ENCODE results near the gene ZBTB40.
A peak's percentile ranks its signal among the peaks of the same experiment; 100 is the strongest.

ZBTB40 gene

DNA sequence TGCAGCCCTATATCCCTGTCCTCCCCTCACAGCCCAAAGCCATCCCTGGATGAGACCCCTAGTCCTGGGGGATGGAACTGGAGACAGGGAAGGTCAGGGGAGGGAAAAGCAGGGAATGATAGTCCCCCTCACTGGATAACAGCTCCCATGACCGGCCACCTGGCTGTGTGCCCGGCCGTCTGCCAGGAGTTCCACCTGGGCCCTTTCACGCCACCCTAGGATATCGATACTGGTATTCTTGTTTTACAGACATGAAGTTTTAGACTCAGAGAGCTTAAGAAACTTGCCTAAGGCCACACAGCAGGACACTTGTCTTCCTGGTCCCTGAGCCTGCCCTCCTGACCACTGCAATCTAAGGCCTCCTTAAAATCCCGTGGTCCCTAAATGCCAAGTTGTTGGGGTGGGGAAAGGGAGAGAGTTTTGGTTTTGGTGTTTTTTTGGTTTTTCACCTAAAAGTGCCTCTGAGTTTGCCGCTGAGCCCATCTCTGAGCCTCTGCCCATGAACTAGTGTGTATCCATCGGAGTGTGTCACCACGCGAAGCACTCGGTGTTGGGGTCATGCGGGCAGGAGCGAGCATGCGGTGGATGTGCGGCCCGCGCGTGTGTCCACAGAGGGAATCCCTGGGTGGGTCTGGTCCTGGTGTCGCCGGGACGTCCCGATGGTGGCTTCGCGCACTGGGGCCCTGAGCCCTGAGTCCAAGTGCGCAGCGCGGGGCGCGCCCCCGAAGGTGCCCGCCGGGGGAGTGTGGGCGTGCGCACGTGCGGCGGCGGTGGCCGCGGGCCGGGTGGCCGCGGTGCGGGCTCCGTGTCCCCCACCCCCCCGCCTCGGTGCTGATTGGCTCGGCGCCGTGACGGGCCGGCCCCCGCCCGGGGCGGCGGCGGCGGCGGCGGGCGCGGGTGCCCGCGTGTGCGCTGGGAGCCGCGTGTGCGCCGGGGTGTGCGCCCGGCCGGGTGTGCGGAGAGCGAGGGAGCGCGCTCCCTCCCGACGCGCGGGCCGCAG is 111.2 kb downstream of the ZBTB40 start, which contains the start of gene EPHA8:
TSS of gene EPHA8 (plus strand) at position 906 of the 1,000 bp plus-strand sequence. CDS start 147 bp downstream, outside the sequence.
- DNase-seq = peak; percentile 51

DNA sequence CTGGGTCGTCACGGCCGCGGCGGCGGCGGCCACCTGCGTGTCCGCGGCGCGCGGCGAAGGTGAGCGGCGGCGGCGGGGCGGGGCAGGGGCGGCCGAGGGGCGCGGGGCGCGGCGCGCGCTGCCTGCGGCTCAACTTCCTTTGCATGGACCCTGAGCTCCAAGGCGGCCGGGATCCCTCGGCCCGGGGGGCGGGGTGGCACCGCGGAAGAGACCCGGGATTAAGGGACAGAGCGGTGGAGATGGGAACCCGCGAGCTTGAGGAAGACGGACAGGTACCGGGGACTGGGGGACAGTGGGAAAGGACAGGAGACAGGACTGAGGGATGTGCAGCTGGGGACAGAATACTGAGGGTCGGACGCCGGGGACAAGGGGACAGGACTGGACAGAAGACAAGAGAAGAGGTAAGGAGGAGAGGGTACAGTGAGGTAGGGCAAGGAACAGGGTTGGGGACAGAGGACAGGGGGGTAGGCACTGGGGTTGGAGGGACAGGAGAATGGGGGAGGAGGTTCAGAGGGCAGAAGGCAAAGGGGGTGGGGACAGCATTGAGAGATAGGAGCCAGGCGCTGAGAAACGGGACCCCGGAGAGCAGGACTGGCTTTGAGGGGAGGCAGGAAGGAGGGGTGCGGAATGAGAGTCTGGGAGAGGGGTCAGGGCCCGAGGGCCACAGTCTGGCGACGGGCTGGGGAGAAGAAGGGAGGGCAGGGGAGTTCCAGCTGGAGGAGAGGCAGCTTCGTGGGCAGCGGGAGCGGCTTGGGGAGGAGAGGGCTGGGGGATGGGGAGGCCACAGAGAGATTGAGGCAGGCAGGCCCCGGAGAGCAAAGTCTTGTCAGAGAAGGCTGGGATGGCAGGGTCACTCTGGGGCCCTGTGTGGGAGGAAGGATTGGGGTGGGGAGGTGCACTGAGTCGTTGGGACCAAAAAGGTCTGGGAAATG is 112.3 kb downstream of the ZBTB40 start:
- no peak for DNase-seq

DNA sequence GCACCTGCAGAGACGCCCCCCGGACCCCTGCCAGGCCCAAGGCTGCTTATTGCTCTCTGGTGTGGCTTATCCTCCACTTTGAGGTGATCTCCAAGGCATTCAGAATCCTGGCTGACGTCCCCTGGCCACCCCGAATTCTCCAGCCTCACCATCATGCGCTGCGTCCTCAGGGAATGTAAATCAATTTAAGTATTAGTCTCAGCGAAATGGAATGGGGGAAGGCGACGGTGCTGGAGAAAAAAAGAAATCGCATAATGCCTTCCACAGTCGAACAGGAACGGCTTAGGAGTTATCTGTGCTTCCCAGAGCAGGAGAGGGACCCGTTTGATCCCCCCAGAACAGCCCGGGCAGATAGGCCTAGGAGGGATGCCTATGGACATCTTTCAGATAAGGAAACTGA is 114.5 kb downstream of the ZBTB40 start:
- no peak for DNase-seq

DNA sequence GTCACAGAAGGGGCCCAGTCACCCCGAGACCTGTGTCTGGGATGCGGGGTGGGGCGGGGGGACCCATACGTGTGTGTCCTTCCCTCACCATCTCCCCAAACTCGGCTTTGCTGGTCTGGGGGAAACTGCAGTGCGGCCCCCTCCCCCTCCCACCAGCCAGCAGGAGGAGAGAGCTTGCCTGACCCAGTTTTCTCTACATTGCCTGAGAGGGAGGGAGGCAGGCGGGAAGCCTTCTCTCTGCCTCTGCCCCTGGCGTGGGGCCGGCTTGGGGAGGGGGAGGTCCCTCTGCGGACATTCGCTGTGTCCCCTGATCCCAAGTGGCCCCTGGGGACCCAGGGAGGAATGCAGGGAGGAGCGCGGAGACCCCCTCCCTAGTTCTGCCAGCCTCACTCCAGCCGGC is 115.5 kb downstream of the ZBTB40 start:
- DNase-seq = no peak

DNA sequence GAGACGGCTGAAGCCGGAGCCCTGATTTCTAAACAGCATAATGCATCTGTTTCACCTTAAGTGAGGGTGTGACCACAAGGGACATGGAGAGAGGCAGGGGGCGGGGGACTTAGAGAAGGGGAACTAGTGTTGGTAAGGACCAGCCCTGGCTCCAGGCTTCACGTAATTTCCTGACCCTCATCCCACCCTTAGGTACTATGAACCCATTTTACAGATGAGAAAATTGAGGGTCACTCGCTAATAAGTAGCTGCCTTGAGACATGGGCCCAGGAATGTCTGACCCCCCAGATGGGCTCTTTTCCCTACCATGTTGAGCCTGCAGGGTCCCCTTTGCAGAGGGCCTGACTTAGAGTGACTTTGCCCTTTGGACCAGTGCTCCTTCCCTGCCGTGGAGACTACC is 116.3 kb downstream of the ZBTB40 start:
- DNase-seq = no peak

DNA sequence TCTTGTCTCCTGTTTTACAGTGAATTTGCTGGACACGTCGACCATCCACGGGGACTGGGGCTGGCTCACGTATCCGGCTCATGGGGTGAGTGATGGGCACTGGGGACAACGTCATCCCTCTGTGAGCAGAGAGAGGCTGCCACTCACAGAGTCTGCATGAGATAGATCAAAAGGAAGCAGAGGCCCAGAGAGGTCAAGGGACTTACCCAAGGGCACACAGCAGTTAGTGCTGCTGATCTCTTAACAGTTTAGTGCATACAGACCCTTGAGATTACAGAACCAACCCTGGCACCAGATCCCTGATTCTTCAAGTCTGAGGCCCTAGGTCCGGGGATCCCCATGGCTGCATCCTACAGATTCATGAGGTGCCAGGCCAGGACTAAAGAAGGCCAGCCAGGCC is 117.6 kb downstream of the ZBTB40 start:
- no peak for DNase-seq

DNA sequence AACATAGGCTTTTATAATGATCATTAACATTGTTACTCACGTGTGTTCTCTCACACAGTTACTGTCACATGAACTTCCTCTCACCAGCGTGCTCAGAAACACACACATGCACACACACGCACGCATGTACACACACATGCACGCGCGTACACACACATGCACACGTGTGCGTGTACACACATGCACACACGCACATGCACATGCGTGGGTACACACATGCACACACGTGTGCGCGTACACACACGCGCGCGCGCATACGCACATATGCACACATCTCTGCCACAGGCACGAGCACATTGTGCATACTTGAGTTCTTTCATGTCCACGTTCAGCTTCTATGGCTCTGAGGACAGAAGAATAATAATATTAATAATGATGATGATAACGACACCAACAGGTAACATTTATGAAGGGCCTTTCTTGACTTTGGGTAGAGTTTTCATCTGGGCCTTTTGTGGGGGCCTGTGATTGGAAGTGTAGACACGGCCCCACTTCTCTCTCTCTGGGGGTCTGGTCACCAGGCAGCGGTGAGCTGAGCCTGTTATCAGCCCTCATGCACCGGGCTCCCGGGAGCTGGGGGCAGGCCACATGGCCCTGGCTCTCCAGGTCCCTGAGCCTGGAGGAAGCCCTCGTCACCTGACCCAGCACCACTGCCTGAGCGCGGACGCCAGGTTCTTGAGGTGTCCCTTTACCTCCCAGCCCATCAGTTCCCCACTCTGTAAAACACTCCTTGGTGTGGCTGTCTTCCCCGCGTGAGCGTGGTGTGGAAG is 118.7 kb downstream of the ZBTB40 start:
- DNase-seq = no peak

DNA sequence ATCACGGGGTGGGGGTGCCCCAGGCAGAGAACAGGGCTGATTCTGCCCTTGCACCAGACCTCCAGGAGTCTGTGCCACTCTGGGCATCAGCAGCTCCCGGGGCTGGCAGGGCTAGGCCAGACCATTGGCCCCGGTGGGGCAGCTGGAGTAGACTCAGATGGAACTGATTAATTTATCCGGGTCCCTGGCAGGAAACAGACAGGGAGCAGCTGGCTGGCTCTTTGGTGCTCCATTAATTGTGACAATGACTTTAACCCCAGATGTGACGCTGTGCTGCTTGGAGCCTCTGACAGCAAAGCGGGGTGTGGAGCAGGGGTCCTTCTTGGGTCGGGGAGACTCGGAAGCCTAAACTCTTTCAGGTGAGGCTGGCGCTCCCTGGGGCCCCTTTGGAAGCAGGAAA is 121.2 kb downstream of the ZBTB40 start:
- DNase-seq = no peak

DNA sequence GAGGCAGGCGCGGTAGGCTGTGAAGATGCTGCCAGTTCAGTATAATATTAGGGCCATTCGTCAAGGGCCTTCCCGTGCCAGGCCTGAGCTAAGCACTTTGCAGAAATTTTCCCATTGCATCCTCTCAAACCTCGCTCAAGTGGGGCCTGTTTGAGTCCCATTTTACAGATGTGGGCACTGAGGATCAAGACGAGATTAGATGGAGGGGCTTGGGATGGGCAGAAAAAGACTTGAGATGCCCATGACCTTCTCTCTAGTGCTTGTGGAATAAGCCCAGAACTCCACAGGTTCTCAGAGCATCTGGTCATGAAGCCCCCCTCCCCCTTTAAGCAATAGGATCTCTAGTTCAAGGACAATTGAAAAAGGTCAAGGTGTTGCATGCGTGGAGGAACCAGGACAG is 121.6 kb downstream of the ZBTB40 start:
- no peak for DNase-seq

DNA sequence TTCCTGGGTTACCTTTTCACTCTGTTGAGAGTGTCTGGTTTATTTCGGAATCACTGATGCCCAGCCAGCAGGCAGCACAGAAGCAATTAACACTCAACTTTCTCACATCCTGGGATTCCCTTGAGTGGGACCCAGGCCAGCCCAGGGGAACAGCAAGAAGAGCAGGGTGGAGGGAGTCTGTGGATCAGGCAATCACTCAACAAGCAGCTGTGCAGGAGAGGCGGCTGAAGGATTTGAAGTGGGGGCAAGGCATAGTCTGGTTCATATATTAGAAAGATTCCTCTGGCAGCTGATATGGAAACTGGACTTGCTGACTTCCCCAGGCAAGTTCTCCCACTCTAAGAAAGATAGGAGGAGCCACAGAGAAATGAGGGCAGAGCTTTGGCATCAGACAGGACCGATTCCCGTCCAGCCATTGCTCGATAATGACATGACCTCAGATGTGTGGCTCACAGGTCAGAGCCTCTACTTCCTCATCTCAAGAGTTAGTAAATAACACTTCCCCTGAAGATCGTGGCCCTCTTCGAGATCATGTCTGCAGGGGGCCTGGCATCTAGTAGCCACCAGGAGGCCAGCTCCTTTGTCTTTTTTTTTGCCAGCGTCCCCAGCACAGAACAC is 124.0 kb downstream of the ZBTB40 start:
- DNase-seq = no peak

DNA sequence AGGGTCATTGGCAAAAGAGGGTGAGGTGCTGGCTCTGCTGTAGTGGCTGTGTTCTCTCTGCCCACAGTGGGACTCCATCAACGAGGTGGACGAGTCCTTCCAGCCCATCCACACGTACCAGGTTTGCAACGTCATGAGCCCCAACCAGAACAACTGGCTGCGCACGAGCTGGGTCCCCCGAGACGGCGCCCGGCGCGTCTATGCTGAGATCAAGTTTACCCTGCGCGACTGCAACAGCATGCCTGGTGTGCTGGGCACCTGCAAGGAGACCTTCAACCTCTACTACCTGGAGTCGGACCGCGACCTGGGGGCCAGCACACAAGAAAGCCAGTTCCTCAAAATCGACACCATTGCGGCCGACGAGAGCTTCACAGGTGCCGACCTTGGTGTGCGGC is 124.5 kb downstream of the ZBTB40 start:
- no peak for DNase-seq

DNA sequence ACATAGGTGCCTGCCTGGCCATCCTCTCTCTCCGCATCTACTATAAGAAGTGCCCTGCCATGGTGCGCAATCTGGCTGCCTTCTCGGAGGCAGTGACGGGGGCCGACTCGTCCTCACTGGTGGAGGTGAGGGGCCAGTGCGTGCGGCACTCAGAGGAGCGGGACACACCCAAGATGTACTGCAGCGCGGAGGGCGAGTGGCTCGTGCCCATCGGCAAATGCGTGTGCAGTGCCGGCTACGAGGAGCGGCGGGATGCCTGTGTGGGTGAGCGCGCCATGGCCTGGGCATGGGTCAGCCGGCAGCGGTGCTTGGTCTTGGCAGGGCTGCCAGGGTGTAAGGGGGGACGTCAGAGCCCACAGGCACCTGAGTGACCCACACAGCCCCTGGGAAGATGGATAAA is 125.0 kb downstream of the ZBTB40 start:
- DNase-seq = no peak

DNA sequence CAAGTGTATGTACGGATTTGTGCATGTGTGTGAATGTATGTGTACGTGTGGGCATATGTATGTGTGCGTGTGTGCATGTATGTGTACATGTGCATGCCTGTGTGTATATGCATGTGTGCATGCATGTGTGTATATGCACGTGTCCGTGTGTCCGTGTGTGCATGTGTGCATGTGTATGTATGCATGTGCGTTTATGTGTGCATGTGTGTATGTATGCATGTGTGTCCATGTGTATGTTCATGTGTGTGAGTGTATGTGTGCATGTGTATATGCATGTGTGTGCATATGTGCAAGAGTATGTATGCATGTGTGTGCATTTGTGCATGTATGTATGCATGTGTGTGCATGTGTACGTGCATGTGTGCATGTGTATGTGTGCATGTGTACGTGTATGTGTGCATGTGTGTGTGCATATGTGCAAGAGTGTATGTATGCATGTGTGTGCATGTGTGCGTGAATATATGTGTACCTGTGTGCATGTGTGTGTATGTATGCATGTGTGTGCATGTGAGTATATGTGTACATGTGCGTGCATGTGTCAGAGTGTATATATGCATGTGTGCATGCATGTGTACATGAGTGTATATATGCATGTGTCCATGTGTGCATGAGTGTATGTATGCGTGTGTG is 127.2 kb downstream of the ZBTB40 start:
- DNase-seq = no peak

DNA sequence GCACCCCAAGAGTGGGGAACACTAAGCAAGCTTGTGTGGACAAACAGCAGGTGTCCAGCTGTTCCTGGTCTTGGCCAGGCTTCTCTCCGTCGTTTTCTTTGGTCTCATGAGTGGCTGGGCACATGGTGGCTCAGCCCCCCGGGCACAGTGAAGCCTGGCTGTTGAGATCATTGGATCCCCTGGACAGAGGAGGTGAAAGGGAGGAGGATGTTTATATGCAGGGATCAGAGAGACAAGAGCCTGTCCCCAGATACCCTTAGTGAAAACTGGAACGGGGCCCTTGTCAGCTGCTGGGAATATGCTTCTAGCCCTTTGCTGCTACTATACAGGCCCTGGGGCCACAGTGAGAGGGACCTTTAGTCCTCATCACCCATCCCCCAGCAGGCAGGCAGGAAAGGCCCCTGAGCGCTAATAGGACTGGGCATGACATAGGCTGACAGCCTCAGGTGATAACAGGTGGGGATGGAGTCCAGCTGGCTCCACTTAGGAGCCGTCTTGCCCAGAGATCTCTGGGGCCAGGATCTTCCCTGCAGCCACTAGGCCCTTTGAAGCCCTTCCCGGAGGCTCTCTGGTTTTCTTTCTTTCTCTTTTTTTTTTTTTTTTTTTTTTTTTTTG is 128.0 kb downstream of the ZBTB40 start:
- DNase-seq = no peak

Data from DMS53 (cell line).